ENCODE data around the gene GREB1L.

DNA sequence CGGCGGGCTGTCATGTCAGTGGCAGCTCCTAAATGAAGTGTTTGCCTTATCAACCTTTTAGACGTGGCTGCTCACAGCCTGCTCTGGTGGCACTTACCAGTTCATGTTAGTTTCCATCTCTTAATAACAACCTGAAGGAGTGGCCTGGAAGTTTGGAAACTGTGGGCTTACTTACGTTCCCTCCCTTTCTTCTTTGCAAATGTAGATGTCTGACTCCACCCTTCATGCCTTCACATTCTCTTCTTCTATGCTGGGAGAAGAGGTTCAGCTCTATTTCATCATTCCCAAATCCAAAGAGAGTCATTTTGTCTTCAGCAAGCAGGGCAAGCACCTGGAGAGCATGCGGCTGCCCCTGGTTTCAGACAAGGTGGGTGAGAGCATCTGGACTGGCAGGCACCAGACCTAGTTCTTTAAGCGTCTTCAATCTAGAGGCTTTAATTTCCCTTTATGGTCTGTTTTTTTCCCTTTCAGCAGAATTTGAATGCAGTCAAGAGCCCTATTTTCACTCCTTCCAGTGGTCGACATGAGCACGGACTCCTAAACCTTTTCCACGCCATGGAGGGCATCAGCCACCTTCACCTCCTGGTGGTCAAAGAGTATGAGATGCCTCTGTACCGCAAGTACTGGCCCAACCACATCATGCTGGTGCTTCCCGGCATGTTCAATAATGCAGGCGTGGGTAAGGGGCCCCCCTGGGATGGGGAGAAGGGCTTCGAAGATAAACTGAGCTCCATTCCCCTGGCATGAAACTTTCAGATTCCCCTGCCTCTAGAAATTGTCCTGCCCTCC, 266.1 kb downstream of the GREB1L start:
- no peak for TF ChIP-seq HCFC1 (IDR thresholded peaks at IDR 0.05; ENCODE audit: low read length)
- TF ChIP-seq CHD2 (IDR thresholded peaks at IDR 0.05; ENCODE audit: borderline replicate concordance, low read depth, low read length): no peak
- TF ChIP-seq, protein P1, sequence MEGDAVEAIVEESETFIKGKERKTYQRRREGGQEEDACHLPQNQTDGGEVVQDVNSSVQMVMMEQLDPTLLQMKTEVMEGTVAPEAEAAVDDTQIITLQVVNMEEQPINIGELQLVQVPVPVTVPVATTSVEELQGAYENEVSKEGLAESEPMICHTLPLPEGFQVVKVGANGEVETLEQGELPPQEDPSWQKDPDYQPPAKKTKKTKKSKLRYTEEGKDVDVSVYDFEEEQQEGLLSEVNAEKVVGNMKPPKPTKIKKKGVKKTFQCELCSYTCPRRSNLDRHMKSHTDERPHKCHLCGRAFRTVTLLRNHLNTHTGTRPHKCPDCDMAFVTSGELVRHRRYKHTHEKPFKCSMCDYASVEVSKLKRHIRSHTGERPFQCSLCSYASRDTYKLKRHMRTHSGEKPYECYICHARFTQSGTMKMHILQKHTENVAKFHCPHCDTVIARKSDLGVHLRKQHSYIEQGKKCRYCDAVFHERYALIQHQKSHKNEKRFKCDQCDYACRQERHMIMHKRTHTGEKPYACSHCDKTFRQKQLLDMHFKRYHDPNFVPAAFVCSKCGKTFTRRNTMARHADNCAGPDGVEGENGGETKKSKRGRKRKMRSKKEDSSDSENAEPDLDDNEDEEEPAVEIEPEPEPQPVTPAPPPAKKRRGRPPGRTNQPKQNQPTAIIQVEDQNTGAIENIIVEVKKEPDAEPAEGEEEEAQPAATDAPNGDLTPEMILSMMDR (IDR thresholded peaks at IDR 0.05 in 2 of 3, conservative IDR thresholded peaks at IDR 0.05 in 1 of 3; ENCODE audit: control insufficient read depth in 2 of 3, extremely low read depth in 1 of 3, insufficient read depth in 1 of 3, low read depth in 3 of 3, low read length in 3 of 3): no peak
- TF ChIP-seq, protein P2, sequence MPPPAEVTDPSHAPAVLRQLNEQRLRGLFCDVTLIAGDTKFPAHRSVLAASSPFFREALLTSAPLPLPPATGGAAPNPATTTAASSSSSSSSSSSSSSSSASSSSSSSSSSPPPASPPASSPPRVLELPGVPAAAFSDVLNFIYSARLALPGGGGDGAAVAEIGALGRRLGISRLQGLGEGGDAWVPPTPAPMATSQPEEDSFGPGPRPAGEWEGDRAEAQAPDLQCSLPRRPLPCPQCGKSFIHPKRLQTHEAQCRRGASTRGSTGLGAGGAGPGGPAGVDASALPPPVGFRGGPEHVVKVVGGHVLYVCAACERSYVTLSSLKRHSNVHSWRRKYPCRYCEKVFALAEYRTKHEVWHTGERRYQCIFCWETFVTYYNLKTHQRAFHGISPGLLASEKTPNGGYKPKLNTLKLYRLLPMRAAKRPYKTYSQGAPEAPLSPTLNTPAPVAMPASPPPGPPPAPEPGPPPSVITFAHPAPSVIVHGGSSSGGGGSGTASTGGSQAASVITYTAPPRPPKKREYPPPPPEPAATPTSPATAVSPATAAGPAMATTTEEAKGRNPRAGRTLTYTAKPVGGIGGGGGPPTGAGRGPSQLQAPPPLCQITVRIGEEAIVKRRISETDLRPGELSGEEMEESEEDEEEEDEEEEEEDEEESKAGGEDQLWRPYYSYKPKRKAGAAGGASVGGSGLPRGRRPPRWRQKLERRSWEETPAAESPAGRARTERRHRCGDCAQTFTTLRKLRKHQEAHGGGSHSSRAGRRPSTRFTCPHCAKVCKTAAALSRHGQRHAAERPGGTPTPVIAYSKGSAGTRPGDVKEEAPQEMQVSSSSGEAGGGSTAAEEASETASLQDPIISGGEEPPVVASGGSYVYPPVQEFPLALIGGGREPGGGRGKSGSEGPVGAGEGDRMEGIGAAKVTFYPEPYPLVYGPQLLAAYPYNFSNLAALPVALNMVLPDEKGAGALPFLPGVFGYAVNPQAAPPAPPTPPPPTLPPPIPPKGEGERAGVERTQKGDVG (CRISPR knock-in tag; IDR thresholded peaks at IDR 0.05): no peak
- no peak for TF ChIP-seq TCF12 (IDR thresholded peaks at IDR 0.05; ENCODE audit: low read depth, low read length)

Measured in GM12878 (cell line).